Right renal cortex interstitium (tissue), 3 donors: ENCODE data around the gene SMPD1. TPM values are rescaled to one million over a fixed set of nuclear protein-coding genes. Genes with fewer than 3 reads are reported as not detected.

Experiments
- DNase-seq, 3 donors: peaks; one replicate each; pipeline ENCODE4 v3.0.0-alpha.2; 2013; ENCODE audit warnings: low read depth in 3 of 3, low spot score in 2 of 3
- polyA plus RNA-seq, 3 donors: library from polyadenylated mRNA; unstranded; fragments of 120-200 nt; gene quantifications; one replicate each; pipeline ENCODE4 v1.2.1, GENCODE V29; 2013; ENCODE audit not compliant: insufficient read length in 3 of 3

Gene SMPD1
- polyA plus RNA-seq, result 10 to 100 TPM; 31.0 to 32.3 (median 32.1) TPM

- peak; percentile 60 to 75 (median 70) for DNase-seq
Observed at GRCh38 chr11:6389905-6390717, at the start of gene SMPD1. Gene SMPD1 (plus strand): TSS chr11:6390474. CDS start chr11:6390599, 125 bp downstream.

GRCh38 chr11:6345366-6345765 is 44.9 kb upstream of the SMPD1 start:
- no peak for DNase-seq

GRCh38 chr11:6350043-6350442 is 40.2 kb upstream of the SMPD1 start:
- DNase-seq, result no peak

- DNase-seq, result no peak
Observed at GRCh38 chr11:6350486-6350885, 39.8 kb upstream of the SMPD1 start.

- DNase-seq, result no peak
Observed at GRCh38 chr11:6351782-6352382, 38.4 kb upstream of the SMPD1 start.

GRCh38 chr11:6353367-6353987 is 36.8 kb upstream of the SMPD1 start:
- DNase-seq, result peak; percentile 36 to 52 (median 38)

- no peak for DNase-seq
Observed at GRCh38 chr11:6354651-6355485, 35.4 kb upstream of the SMPD1 start.

GRCh38 chr11:6356503-6357055 is 33.7 kb upstream of the SMPD1 start:
- no peak for DNase-seq

GRCh38 chr11:6357222-6357621 is 33.1 kb upstream of the SMPD1 start:
- no peak for DNase-seq

- no peak for DNase-seq
Observed at GRCh38 chr11:6360183-6360582, 30.1 kb upstream of the SMPD1 start.

- no peak for DNase-seq
Observed at GRCh38 chr11:6362185-6362872, 27.9 kb upstream of the SMPD1 start.

- DNase-seq, result peak in 2 of 3 donors; percentile 25 to 47
Observed at GRCh38 chr11:6362873-6363678, 27.2 kb upstream of the SMPD1 start.

GRCh38 chr11:6365659-6366058 is 24.6 kb upstream of the SMPD1 start:
- no peak for DNase-seq

GRCh38 chr11:6371825-6372224 is 18.4 kb upstream of the SMPD1 start:
- no peak for DNase-seq

- no peak for DNase-seq
Observed at GRCh38 chr11:6377902-6378639, 12.2 kb upstream of the SMPD1 start.

- no peak for DNase-seq
Observed at GRCh38 chr11:6378640-6378989, 11.7 kb upstream of the SMPD1 start.

GRCh38 chr11:6385046-6385777 is 5.1 kb upstream of the SMPD1 start:
- DNase-seq, result no peak
